ENCODE data around the gene PSD4. TPM values are rescaled to one million over a fixed set of nuclear protein-coding genes. Genes with fewer than 3 reads are reported as not detected.

PSD4 gene
- total RNA-seq, 1 experiment from 2014 or later = 1.0 TPM

GRCh38 chr2:113162869-113163268 is 10.9 kb upstream of the PSD4 start:
- no peak for DNase-seq

More at GRCh38 chr2:113162869-113163268, 10.9 kb upstream of the PSD4 start:
- H3K9ac ChIP-seq (ENCODE audit: extremely low read depth, insufficient read length, low read length) = no peak overlapping the region
- H2BK20ac ChIP-seq (ENCODE audit: low read depth, low read length, poor library complexity, severe bottlenecking) = no peak overlapping the region
- H3K4me1 ChIP-seq (ENCODE audit: insufficient read depth, low read length) = no peaks in the 10 kb centered on the region
- no peak overlapping the region for H3K27ac ChIP-seq (ENCODE audit: insufficient read length, low read depth, low read length)
- H3K18ac ChIP-seq (ENCODE audit: insufficient read length, low read depth, low read length) = no peak overlapping the region
- peaks cover 3% of the 10 kb centered on the region; the same call in 1 of the 2 replicates for H3K27me3 ChIP-seq (ENCODE audit: insufficient read depth, low read length)
- H2BK120ac ChIP-seq (ENCODE audit: low read depth, low read length, poor library complexity, severe bottlenecking) = no peak overlapping the region
- H4K91ac ChIP-seq (ENCODE audit: insufficient read length, low read depth, low read length) = no peak overlapping the region
- Mint-ChIP-seq H3K27ac (no peak overlapping the region), H3K4me3 (no peak overlapping the region), H3K27me3 (ENCODE audit: low read depth) (peaks cover 32% of the 10 kb centered on the region), H3K9me3 (no peaks in the 10 kb centered on the region), H3K36me3 (ENCODE audit: insufficient read depth in 1 of 3, low read depth in 3 of 3) (no peaks in the 10 kb centered on the region), H3K4me1 (peaks cover 18 to 22% of the 10 kb centered on the region in 2 experiments)
- H4K20me1 ChIP-seq (ENCODE audit: control insufficient read depth, insufficient read depth, insufficient read length) = no peaks in the 10 kb centered on the region
- no peaks in the 10 kb centered on the region for H3K9me3 ChIP-seq (ENCODE audit: control insufficient read depth, low read depth, low read length)
- no peak overlapping the region for H2BK15ac ChIP-seq (ENCODE audit: low read depth, low read length)
- no peak overlapping the region for H4K8ac ChIP-seq (replicated peaks; ENCODE audit: insufficient read length, low read depth, low read length)
- no peak for TF ChIP-seq CTCF (conservative IDR thresholded peaks at IDR 0.05)
- H3K56ac ChIP-seq (ENCODE audit: insufficient read length, low read depth, low read length) = no peak overlapping the region
- no peak overlapping the region for H2BK12ac ChIP-seq (ENCODE audit: insufficient read length, low read depth, low read length)
- no peak overlapping the region for H3K4me2 ChIP-seq (ENCODE audit: insufficient read depth, insufficient read length, low read length)
- H2AFZ ChIP-seq (ENCODE audit: low read length) = no peak overlapping the region
- no peak overlapping the region for H4K5ac ChIP-seq (ENCODE audit: insufficient read length, low read depth, low read length)
- H2AK5ac ChIP-seq (ENCODE audit: insufficient read length, low read length) = no peak overlapping the region
- no peak overlapping the region for H3K23ac ChIP-seq (ENCODE audit: insufficient read length, low read depth, low read length)
- no peak overlapping the region for H3K4ac ChIP-seq (ENCODE audit: low read depth, low read length)
- H3T11ph ChIP-seq (ENCODE audit: low read length) = no peak overlapping the region
- no peaks in the 10 kb centered on the region for H3K79me1 ChIP-seq (ENCODE audit: insufficient read depth, low read depth, low read length, poor library complexity, severe bottlenecking)
- H2BK5ac ChIP-seq (ENCODE audit: insufficient read length, low read length) = no peak overlapping the region
- H3K14ac ChIP-seq (ENCODE audit: insufficient read depth, low read length) = no peak overlapping the region
- H3K23me2 ChIP-seq (ENCODE audit: insufficient read length, low read depth, low read length, poor library complexity, severe bottlenecking) = no peaks in the 10 kb centered on the region
- no peaks in the 10 kb centered on the region for H3K79me2 ChIP-seq (ENCODE audit: insufficient read depth, low read length)
